Effector memory CD4-positive, alpha-beta T cell (primary cell): ENCODE results near the gene POT1.
A peak's percentile ranks its signal among the peaks of the same experiment; 100 is the strongest.

Source experiments
- DNase-seq, 3 donors: peaks; one replicate each; pipeline ENCODE4 v3.0.0-alpha.2; 2020
- H3K27ac ChIP-seq: 2 replicates; pipeline ENCODE4 v1.7.0; 2013; ENCODE audit warnings: mild to moderate bottlenecking, low read length, moderate library complexity; ENCODE audit not compliant: insufficient read depth, poor library complexity, severe bottlenecking
- H3K27me3 ChIP-seq: replicated peaks from 2 replicates; pipeline ENCODE4 v1.7.0; 2013; ENCODE audit warnings: mild to moderate bottlenecking, low read length; ENCODE audit not compliant: insufficient read depth, control insufficient read depth, poor library complexity, severe bottlenecking
- H3K36me3 ChIP-seq: 2 replicates; pipeline ENCODE4 v1.7.0; 2013; ENCODE audit warnings: mild to moderate bottlenecking, low read length, moderate library complexity; ENCODE audit not compliant: control insufficient read depth, insufficient read depth
- H3K4me1 ChIP-seq: 2 replicates; pipeline ENCODE4 v1.7.0; 2013; ENCODE audit warnings: low read length, mild to moderate bottlenecking; ENCODE audit not compliant: control insufficient read depth, insufficient read depth, poor library complexity, severe bottlenecking
- H3K4me3 ChIP-seq: 2 replicates; pipeline ENCODE4 v1.7.0; 2013; ENCODE audit warnings: low read length, low read depth, mild to moderate bottlenecking; ENCODE audit not compliant: insufficient read depth, poor library complexity, severe bottlenecking
- H3K9me3 ChIP-seq: 2 replicates; pipeline ENCODE4 v1.7.0; 2013; ENCODE audit warnings: mild to moderate bottlenecking, low read length, moderate library complexity; ENCODE audit not compliant: control insufficient read depth

POT1 gene

GRCh38 chr7:124940306-124940705 lies 10.7 kb upstream of the POT1 start:
- Histone ChIP-seq H3K4me3 (no peak overlapping the region), H3K27ac (no peak overlapping the region), H3K36me3 (no peaks in the 10 kb centered on the region), H3K9me3 (no peaks in the 10 kb centered on the region), H3K27me3 (no peaks in the 10 kb centered on the region), H3K4me1 (no peaks in the 10 kb centered on the region)
- no peak for DNase-seq

DNA sequence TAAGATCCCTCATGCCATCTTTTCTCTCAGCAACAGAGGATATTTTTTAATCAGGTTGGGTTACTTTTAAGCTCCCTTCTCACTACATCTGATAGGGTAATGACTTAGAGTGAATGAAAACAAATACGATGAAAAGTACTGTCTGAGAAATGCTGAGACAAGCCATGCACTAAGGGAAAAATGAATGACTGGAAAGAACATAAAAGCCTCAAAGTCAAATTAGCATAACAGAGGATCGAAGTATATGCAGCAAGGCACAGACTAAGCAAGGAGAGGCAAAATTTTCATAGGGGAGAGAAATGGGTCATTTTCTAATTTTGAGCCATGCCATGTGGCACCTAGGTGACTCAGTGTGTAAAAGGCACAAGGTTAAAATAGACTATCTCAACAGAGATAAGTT lies 8.5 kb upstream of the POT1 start:
- H3K36me3 ChIP-seq = no peaks in the 10 kb centered on the region
- DNase-seq = no peak
- no peak overlapping the region for H3K27ac ChIP-seq
- no peaks in the 10 kb centered on the region for H3K9me3 ChIP-seq
- no peaks in the 10 kb centered on the region for H3K27me3 ChIP-seq
- no peaks in the 10 kb centered on the region for H3K4me1 ChIP-seq
- H3K4me3 ChIP-seq = no peak overlapping the region

- no peak for DNase-seq
- no peak overlapping the region for H3K4me3 ChIP-seq
- no peak overlapping the region for H3K27ac ChIP-seq
- H3K4me1 ChIP-seq = no peaks in the 10 kb centered on the region
- no peaks in the 10 kb centered on the region for H3K27me3 ChIP-seq
- no peaks in the 10 kb centered on the region for H3K36me3 ChIP-seq
- H3K9me3 ChIP-seq = no peaks in the 10 kb centered on the region
Measured at GRCh38 chr7:124937076-124937475, 7.5 kb upstream of the POT1 start.

DNA sequence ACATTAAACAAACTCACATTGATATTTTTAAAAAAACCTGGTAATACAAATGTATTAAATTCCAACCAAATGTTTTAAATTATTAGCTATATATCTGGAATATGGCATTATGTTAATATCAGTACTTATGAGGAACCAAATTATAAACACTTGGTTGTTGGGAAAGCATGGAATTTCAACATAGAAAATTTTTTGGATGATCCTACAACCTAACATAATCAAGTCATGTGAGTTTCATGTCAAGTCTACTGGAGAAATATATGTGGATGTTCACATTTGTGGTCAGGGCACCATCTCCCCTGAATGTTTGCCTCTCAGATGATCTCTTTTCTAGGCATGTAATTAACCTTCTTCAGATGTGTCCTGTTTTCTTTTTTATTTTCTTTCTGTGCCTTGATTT lies 5.2 kb upstream of the POT1 start:
- H3K27me3 ChIP-seq = no peaks in the 10 kb centered on the region
- no peaks in the 10 kb centered on the region for H3K4me1 ChIP-seq
- no peak overlapping the region for H3K4me3 ChIP-seq
- no peak for DNase-seq
- no peaks in the 10 kb centered on the region for H3K36me3 ChIP-seq
- H3K27ac ChIP-seq = no peak overlapping the region
- no peaks in the 10 kb centered on the region for H3K9me3 ChIP-seq

GRCh38 chr7:124930655-124931597 lies 1.3 kb upstream of the POT1 start:
- Histone ChIP-seq H3K4me3 (no peak overlapping the region), H3K4me1 (peaks cover 4% of the 10 kb centered on the region), H3K9me3 (no peaks in the 10 kb centered on the region), H3K27ac (no peak overlapping the region), H3K27me3 (no peaks in the 10 kb centered on the region), H3K36me3 (peaks cover 2% of the 10 kb centered on the region)
- DNase-seq = no peak

GRCh38 chr7:124930173-124930623 lies 573 bp upstream of the POT1 start:
- peaks cover 4% of the 10 kb centered on the region for H3K4me1 ChIP-seq
- peak overlapping the region; percentile 85 for H3K4me3 ChIP-seq
- H3K27me3 ChIP-seq = no peaks in the 10 kb centered on the region
- peaks cover 2% of the 10 kb centered on the region for H3K36me3 ChIP-seq
- DNase-seq = no peak
- no peaks in the 10 kb centered on the region for H3K9me3 ChIP-seq
- peak overlapping the region; percentile 81 for H3K27ac ChIP-seq

GRCh38 chr7:124924906-124925305 lies 4.7 kb downstream of the POT1 start:
- H3K9me3 ChIP-seq = no peaks in the 10 kb centered on the region
- H3K27ac ChIP-seq = no peak overlapping the region
- no peaks in the 10 kb centered on the region for H3K27me3 ChIP-seq
- peaks cover 2% of the 10 kb centered on the region for H3K36me3 ChIP-seq
- peaks cover 4% of the 10 kb centered on the region for H3K4me1 ChIP-seq
- H3K4me3 ChIP-seq = no peak overlapping the region
- no peak for DNase-seq

DNA sequence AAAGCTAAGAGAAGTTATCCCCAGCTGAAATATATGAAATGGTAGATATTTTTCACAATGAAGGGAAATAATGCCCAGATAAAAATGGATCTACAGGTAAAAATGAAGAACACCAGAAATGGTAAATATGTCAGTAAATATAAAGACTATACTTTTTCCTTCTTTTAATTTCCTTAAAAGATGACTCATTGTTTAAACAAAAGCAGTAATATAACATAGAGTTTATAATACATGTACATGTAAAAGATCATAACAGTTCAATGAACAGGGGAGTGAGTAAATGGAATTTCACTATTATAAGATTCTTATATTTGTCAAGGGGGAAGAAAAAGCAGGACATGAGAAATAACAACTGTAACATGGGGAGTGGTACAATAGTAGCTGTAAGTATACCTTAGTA lies 7.4 kb downstream of the POT1 start:
- Histone ChIP-seq H3K27me3 (no peaks in the 10 kb centered on the region), H3K36me3 (peaks cover 2% of the 10 kb centered on the region), H3K9me3 (no peaks in the 10 kb centered on the region), H3K4me3 (no peak overlapping the region), H3K27ac (no peak overlapping the region), H3K4me1 (no peaks in the 10 kb centered on the region)
- DNase-seq = no peak

GRCh38 chr7:124919841-124920240 lies 9.8 kb downstream of the POT1 start:
- Histone ChIP-seq H3K4me1 (no peaks in the 10 kb centered on the region), H3K36me3 (no peaks in the 10 kb centered on the region), H3K27ac (no peak overlapping the region), H3K4me3 (no peak overlapping the region), H3K9me3 (no peaks in the 10 kb centered on the region), H3K27me3 (no peaks in the 10 kb centered on the region)
- no peak for DNase-seq

GRCh38 chr7:124918662-124919061 lies 11.0 kb downstream of the POT1 start:
- H3K4me1 ChIP-seq = no peaks in the 10 kb centered on the region
- no peaks in the 10 kb centered on the region for H3K27me3 ChIP-seq
- no peak for DNase-seq
- H3K9me3 ChIP-seq = no peaks in the 10 kb centered on the region
- peaks cover 2% of the 10 kb centered on the region for H3K36me3 ChIP-seq
- no peak overlapping the region for H3K4me3 ChIP-seq
- H3K27ac ChIP-seq = no peak overlapping the region
